ENCODE measurements around the gene PIM3. TPM values are rescaled to one million over a fixed set of nuclear protein-coding genes. Genes with fewer than 3 reads are reported as not detected.
"Not testable (repeated sequence)": the region's sequence is repeated elsewhere in the genome, so short reads cannot be mapped to it uniquely, and the experiment has no call there.

The PIM3 gene
- polyA plus RNA-seq, 1 donor, result 19.8 TPM

DNA sequence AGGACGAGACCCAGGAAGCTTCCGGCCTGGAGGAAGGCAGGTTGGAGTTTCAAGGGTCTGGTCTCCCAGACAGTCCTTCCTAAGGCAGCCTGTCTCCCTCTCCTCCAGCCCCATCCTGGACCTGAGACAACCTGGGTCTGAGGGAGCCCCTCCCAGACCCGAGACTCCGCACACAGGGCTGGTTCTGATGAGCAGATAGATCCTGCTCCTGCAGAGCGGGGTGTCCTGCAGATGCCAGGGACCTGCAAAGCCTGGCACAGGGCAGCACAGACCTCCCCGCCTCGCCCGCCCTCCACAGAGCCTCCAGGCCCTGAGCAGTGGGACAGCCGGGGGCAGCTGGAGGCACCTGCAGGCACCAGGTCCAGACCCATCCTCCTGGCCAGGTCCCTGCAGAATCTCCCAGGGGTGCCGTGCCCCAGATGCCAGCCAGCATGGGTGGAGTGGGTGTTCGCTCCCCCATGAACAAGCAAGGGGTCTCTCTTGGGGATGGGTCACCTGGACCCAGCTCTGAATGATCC lies 7.8 kb downstream of the PIM3 start:
- DNase-seq, result no peak

GRCh38 chr22:49968831-49969661 lies 8.5 kb downstream of the PIM3 start:
- DNase-seq, result no peak

DNA sequence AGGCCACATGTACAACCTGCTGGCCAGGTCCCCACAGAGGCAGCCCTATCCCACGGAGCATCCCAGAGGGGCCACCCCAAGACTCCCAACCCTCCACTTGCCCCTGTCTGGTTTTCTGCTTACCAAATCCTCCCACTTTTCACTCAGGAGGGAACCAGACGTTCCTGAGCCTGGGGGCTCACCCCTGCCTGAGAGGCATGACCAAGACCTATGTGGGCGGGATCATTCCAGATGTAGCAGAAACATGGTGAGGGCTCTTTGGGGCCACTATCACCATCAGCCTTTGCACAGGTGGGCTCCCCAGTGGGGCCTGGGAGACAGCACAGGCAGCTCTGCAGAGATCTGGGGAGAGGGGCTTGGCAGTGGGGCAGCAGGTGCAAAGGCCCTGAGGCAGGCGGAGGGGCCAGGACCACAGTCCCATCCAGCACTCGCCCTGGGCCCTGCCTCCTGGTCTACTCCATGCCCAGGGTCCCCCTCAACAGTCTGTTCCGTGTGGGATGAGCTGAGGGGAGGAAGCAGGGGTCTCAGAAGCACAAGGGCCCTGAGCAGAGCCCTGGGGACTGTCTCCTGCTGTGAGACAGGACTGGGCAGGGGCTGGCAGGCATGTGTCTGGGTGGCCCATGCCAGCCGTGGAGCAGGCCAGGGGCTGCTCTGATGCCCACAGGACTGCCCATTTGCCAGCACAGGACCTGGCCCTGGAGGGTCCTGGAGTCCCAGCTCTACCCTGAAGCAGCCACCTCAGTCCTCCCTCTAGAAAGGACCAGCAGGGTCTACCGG lies 9.4 kb downstream of the PIM3 start:
- no peak for DNase-seq

- peak; percentile 73 for DNase-seq
These were observed 10.1 kb downstream of the PIM3 start for GRCh38 chr22:49970528-49971231.

DNA sequence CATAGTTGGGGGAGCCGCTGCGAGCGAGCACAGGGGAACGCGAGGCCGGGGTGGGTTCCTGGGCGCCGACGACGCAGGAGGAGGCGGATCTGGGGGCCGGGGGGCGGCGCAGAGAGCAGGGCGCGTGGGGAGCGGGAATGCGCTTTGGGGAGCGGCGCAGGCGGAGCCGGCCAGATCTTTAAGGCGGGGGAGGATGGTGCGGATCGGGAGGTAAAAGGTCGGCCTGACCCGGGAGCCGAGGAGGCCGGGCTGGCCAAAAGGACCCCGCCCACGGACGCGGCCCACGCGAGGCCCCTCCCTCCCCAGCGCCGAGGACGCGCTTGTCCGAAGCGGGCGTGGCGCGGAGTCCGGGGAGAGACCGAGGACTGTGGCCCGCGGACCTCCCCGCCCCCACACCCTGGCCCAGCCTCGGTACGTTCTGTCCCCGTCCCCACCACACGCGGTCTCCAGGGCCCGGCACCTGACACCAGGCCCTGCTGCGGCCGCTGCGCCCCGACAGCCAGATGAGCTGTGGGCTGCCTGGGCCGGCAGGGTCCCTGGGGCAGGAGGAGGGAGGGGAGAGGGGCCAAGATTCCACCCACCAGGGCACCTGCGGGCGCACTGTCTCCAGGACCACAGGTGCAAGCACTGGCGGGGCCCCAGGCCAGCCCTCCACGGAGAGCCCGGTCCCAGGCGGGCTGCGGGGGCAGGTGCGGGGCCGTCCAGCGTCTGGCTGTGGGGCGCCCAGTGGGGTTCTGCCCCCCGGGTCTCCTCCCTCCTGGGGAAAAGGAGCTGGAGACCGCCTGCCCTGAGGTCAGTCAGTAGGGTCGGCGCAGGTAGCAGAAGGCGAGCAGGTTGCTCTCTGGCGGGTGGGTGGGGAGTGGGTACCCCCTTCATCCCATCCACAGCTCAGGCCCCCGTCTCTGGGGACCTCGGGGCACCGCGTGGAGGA lies 10.9 kb downstream of the PIM3 start:
- DNase-seq, result no peak

GRCh38 chr22:49972163-49973017 lies 11.8 kb downstream of the PIM3 start:
- no peak for DNase-seq

DNA sequence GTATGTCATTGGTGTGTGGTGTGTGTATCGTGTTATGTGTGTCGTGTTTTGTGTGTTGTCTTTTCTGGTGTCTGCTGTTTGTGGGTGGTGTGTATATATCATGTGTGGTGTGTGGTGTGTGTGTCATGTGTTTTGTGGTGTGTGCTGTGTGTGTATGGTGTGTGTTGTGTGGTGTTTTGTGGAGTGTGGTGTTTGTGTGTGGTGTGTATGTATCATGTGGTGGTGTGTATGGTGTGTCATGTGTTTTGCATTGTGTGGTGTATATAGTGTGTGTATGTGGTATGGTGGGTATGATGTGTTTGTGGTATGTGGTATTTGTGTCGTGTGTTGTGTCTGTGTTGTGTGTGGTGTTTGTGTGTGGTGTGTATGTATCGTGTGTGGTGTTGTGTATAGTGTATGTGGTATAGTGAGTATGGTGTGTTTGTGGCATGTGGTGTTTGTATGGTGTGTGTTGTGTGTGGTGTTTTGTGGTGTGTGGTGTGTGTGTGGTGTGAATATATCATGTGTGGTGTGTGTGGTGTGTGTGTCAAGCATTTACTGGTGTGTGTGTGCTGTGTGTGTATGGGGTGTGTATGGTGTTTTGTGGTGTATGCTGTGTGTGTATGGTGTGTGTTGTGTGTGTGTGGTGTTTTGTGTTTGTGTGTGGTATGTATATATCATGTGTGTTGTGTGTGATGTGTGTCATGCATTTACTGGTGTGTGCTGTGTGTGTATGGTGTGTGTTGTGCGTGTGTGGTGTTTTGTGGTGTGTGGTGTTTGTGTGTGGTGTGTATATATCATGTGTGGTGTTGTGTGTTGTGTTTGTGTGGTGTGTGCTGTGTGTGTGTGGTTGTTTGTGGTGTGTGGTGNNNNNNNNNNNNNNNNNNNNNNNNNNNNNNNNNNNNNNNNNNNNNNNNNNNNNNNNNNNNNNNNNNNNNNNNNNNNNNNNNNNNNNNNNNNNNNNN lies 12.7 kb downstream of the PIM3 start:
- DNase-seq, result no peak

- no peak for DNase-seq
These were observed 15.2 kb downstream of the PIM3 start for GRCh38 chr22:49975543-49976389.

GRCh38 chr22:49976439-49977175 lies 16.0 kb downstream of the PIM3 start:
- no peak for DNase-seq

GRCh38 chr22:49977578-49977977 lies 17.0 kb downstream of the PIM3 start:
- no peak for DNase-seq

- no peak for DNase-seq
These were observed 19.2 kb downstream of the PIM3 start for GRCh38 chr22:49979587-49980264.

DNA sequence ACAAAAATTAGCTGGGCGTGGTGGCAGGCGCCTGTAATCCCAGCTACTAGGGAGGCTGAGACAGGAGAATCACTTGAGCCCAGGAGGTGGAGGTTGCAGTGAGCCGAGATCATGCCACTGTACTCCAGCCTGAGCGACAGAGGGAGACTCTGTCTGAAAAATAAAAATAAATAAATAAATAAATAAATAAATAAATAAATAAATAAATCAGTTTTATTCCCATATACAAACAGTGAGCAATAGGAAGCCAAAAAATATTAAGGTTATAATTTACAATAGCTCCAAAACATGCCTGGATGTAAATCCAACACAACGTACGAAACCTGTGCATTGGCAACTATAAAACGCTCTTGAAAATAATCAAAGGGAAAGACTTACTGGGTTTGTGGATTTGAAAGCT lies 21.2 kb downstream of the PIM3 start:
- not testable (repeated sequence) for DNase-seq

GRCh38 chr22:49983148-49984042 lies 22.8 kb downstream of the PIM3 start:
- no peak for DNase-seq

DNA sequence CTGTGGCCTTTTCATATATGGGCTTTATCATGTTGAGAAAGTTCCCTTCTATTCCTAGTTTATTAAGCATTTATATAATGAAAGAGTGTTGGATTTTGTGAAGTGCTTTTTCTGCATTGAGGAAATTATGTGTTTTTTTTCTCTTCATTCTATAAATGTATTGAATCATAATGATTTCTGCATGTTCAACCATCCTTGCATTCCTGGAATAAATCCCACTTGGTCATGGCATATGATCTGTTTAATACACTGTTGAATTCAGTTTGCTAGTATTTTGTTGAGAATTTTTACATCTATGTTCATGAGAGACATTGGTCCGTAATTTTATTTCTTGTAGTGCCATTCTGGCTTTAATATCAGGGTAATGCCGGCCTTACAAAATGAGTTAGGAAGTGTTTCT lies 25.8 kb downstream of the PIM3 start:
- no peak for DNase-seq

GRCh38 chr22:49989826-49990225 lies 29.3 kb downstream of the PIM3 start:
- not testable (repeated sequence) for DNase-seq

- no peak for DNase-seq
These were observed 30.6 kb downstream of the PIM3 start for GRCh38 chr22:49991167-49991566.

Measured in hindlimb muscle (tissue), 1 donor.